Kidney tubule cell (primary cell): Measurements from ENCODE around the gene REN.
A peak's percentile ranks its signal among the peaks of the same experiment; 100 is the strongest.

ENCODE experiments used
- DNase-seq: peaks from one replicate; pipeline ENCODE4 v3.0.0-alpha.2; 2018; ENCODE audit warnings: low spot score

The REN gene

DNA sequence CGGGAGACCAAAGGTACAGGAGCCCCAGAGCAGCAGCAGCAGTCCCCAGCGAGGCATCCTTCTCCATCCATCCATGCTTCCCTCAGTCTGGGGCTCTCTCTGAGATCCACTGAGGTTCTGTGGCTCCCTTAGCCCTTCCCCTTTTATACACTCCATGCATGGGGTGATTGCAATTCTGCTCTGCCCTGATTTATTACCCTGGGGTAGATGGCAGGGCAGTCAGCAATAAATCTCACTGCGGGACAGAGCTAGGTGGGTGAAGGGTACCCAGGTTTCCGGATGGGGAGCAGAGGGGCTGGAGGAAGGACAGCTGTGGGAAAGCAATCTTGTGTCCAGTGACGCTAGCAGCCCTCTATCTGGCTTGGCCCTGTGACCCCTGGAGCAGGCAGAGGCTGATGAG lies at the start of gene REN:
Gene REN (minus strand): TSS at position 119 of the 400 bp plus-strand sequence. CDS start 44 bp downstream, at position 75.
- DNase-seq = no peak

DNA sequence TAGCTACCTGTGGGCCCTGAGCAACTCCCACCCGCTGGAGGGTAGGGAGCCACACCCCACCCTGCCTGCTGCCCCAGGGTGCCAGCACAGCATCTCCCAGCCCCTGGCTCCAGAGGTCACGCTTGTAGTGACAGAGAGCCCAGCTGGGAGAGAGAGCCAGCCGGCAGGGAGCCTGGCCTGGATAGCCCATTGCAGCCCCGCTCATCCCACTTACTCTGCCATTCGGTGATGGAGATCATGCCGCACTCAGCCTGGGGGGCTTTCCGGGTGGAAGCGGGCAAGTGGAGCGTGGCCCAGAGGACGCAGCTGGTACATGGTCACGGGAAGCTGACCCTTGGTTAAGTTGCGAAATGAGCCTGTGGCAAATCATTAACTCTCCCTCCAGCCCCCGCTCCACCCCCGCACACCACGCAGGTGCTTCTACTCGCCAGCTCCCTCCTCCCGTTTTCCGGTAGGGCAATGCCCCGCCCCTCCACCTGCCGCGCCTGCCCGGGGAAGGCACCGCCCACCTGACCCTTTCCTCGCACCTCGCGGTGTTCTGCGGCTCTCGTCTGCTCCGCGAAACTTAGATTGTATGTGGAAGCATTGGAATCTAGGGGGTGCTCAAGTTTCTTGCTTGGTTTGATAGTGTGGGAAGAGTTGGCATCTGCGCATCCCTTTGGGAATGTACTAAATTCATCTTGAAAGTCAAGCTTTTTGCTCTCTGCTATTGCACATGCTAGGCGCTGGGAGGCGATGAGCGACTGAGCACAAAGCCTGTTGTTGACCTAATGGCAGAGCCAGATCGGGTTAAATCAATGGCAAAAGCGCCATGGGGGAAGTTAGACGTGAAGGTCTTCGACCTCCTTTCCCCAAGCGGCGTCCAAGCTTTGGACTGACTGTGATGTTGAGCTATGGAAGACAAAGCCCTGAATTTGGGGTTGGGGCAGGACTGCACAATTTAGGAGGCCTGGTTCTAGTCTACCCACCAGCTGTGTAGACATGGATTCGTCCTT lies 47.8 kb upstream of the REN start, which contains the start of gene GOLT1A:
Gene GOLT1A (minus strand): TSS at position 321 of the 995 bp plus-strand sequence. CDS start 82 bp downstream, at position 239.
- peak; percentile 94 for DNase-seq

- no peak for DNase-seq
These were observed 46.6 kb upstream of the REN start for GRCh38 chr1:204212715-204213114.

GRCh38 chr1:204211046-204211445 lies 44.9 kb upstream of the REN start:
- DNase-seq = no peak

DNA sequence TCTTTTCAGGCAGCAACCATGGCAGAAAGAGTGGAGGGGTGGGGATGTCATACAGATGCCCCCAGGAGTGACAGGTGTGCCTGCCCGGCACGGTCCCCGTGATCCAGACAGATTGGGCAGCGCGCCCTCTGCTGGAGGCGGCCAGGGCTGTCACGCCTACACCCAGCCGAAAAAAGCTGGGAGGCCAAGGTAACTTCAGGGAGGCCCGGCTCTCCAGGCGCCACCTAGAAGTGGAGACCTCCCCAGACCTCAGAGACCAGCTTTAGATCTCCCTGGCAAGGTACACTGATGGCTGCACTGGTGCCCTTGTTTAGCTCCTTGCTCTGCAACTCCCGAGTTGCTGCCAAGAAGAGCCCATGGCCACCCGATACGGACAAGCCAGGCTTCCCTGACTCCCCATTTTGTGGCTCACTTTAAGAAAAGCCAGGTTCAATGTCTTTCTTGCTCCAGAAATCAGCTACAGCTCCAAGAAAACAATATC lies 41.0 kb upstream of the REN start:
- DNase-seq = peak; percentile 59

DNA sequence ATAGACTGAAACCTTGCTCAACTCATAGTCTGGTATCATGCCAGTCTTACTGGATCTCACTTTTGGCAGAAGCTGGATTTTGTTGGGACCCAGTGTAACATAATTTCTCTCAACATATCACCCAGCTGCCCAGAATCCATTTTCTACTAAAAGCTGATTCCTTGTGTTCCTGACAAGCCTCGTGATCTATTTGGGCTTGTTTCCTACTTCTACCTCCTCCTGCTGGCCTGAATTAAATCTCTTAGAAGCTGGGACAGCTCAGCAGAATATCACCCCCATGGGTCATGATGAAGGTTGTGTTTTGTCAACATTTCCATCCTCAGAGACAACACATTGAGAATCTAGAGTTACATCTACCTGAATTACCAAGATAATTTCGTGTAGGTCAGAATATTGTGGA lies 40.0 kb upstream of the REN start:
- no peak for DNase-seq

GRCh38 chr1:204205486-204205885 lies 39.3 kb upstream of the REN start:
- no peak for DNase-seq

- DNase-seq = no peak
These were observed 38.8 kb upstream of the REN start for GRCh38 chr1:204204944-204205343.

GRCh38 chr1:204203206-204203767 lies 37.1 kb upstream of the REN start:
- DNase-seq = peak; percentile 73

GRCh38 chr1:204202481-204202880 lies 36.3 kb upstream of the REN start:
- no peak for DNase-seq

- DNase-seq = no peak
These were observed 35.4 kb upstream of the REN start for GRCh38 chr1:204201348-204202040.

DNA sequence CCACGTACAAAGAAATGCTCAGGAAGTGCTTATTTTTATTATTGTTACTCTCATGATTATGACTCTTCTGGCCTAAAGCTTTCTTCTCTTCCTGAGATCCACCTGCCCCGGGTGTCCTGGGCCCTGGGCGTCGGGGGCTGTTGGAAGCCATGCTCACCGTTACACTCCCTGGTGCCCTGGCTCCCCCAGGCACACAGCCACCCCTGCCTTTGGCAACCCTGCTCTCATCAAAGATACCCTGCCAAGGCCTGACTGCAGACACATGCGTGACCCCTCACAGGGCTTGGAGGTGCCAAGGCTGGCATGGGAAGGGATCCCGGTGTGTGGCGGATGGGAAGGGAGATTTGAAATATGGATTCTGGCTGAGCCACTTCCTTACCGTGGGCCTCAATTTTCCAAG lies 33.4 kb upstream of the REN start:
- no peak for DNase-seq

- peak; percentile 95 for DNase-seq
These were observed 32.5 kb upstream of the REN start for GRCh38 chr1:204198348-204199340.

- DNase-seq = no peak
These were observed 30.9 kb upstream of the REN start for GRCh38 chr1:204197068-204197467.

- no peak for DNase-seq
These were observed 30.1 kb upstream of the REN start, which contains the start of gene KISS1 for GRCh38 chr1:204196068-204196795. Gene KISS1 (minus strand): TSS chr1:204196491. CDS start chr1:204192876, 3,615 bp downstream.

DNA sequence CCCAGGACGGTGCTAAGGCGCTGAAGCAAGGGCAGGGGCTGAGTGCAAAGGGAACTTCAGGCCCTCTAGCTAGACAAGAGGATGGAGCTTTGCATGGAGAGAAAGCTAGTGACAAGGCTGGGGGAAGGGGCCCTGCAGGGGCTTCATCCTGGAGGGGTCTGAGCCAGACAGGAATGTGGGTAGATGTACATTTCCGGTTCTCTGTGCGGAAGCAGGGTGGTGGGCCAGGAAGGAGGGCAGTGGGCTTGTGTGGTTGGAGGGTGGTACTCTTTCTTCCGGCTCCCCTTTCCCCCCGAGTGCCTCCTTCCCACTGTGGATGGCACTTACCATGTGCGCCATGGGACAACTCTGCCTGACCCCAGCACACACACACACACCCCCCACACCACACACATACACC lies 28.6 kb upstream of the REN start:
- no peak for DNase-seq

DNA sequence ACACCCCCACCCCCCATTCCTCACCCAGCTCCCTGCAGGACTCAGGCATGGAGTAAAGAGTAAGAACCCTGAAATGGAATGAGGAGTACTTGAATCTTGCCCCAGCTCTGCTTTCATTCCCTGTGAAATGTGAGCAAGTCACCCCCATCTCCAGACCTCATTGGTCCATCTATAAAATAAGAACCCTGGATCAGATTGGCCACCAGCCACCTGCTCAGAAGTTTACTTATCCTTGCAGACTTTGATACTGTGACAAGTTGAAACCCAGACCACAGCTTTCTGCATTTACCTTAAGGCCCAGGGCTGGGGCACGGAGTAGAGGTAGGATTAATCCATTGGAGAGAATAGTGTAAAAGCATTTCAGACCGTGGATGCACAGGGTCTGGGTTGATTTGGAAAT lies 27.9 kb upstream of the REN start:
- no peak for DNase-seq

- DNase-seq = no peak
These were observed 26.6 kb upstream of the REN start for GRCh38 chr1:204192589-204193352.

GRCh38 chr1:204192046-204192445 lies 25.9 kb upstream of the REN start:
- DNase-seq = no peak

GRCh38 chr1:204191456-204191855 lies 25.3 kb upstream of the REN start:
- no peak for DNase-seq
